NCI-H2196 treated with DMSO at 0.1 percent for 48 hours (cell line): ENCODE data around the gene PHLDA3.

Source experiments
- DNase-seq: peaks from one replicate; lab custom pipeline; 2025; ENCODE audit not compliant: unreplicated experiment; lab: John Stamatoyannopoulos, UW

PHLDA3 gene

DNA sequence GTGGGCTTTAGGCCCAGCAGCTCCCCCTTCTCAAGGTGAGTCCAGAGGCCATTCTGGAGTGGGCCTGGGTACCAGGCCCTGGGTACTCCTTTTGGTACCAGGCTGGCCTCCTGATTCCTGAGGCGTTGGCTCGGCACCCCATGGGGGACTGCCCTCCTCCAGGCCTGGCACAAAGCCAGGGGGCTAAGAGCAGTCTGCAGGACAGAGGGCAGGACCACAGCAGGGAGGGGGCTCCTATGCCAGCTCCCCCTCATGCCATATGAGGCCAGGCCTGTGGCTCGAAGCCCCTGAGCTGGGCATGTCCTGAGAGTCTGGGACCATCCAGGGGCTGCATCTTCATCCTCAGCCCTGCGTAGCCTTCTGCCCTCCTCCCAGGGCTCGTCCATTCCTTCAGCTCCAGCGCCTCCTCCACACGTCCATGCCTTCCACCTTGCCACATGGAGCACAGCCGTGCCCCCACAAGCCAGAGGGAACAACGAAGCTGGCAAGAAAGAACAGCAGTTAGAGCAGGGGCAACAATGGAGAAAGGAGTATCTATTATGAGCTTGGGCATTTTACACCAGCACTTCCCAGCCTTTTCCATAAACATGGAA, 3.2 kb downstream of the PHLDA3 start:
- DNase-seq, result no peak

DNA sequence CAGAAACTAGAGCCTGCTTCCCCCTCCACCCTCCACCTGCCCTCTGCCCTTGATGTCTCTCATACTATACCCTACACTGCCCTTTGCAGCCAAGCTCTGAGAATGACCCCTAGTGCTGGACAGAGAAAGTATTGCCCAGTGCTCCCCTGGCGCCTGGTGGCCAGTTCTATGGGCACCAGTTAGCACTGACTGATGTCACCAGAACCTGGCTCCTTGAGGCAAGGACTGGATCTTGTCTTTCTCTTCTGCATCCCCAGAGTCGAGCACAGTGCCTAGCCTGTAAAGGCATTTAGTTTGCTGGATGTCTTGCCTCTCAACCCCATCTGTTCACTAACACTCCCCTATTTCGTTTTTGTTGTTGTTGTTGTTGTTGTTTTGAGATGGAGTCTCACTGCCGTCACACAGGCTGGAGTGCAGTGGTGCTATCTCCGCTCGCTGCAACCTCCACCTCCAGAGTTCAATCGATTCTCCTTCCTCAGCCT, 5.9 kb downstream of the PHLDA3 start:
- DNase-seq, result no peak

DNA sequence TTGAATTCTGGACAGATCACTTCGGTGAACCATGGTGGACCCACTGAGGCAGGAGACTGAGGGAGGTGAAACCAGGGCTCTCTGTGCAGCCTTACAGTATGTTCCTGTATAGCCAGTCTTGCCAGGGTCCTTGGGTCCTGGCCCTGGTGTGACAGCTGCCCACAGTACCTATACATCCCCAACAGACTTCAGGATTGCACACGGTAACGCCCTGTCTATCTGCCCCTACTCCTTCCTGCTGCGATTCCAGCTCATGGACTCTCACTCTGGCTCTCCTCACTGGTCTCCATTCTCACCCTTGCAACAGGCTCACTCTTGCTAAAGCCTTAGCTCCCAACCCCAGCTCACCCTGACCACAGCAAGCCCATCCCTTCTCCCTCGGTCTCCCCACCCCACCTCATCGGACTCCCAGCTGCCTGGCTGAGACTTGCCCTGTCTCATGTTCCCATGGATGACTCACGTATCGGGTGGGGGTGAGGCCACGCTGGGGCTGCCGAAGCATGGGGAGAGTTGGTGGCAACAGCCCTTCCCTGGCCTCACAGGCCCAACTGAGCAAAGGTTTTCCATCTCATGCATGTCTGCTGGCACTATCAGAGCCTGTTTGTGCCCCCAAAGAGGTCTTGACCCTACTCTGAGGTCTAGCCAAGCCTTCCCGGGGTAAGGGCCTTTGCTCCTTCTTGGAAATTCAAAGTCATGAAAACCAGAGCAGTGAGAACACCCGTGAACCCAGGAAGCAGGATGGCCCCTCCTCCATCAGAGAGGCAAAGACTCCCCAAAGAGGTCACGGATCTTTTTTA, 7.1 kb downstream of the PHLDA3 start:
- no peak for DNase-seq

DNA sequence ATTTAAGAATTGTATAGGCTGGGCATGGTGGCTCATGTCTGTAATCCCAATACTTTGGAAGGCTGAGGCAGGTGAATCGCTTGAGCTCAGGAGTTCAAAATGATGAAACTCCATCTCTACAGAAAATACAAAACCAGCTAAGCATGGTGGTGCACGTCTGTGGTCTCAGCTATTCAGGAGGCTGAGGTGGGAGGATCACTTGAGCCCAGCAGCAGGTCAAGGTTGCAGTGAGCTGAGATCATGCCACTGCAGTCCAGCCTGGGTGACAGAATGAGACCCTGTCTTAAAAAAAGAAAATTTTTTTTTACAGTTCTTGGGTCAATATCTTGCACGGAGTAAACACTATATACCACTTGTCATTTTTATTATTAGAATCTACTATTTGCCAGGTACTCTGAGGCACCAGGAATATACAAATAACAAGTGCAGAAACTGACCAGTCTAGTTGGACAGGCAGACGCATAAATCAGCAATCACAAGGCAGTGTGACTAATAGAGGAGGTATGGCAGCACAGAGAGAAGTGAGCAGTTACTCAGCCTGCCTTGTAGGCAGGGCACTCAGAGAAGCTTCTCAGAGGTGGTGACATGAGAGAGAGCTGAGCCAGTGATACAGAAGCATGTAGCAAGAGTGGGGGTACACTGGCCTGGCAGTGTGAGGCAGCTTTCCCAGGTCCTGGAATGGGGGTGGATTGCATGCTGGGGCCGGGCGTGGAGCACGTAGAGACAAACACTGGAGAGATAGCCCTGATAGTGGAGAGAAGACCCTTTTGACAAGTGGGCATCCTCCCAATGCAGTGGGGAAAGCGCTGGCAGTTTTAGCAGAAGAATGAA, 8.0 kb downstream of the PHLDA3 start:
- DNase-seq, result no peak

DNA sequence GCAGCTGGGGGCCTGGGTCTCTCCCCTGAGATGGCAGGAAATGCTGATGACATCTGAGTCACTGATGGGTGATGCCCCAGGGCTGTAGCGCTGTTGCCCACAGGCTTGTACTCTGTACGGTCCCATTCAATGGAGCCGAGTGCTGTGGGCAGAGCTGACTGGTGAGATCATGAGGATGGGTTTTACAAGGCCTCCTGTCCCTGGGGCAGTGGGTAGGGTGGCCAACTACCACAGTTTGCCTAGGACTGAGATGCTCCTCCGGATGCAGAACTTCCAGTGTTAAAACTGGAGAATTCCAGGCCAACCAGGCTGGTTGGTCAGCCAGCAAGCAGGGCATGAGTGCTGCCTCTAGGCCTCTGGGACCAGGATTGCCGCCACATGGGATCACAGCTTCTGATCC, 9.2 kb downstream of the PHLDA3 start:
- no peak for DNase-seq

DNA sequence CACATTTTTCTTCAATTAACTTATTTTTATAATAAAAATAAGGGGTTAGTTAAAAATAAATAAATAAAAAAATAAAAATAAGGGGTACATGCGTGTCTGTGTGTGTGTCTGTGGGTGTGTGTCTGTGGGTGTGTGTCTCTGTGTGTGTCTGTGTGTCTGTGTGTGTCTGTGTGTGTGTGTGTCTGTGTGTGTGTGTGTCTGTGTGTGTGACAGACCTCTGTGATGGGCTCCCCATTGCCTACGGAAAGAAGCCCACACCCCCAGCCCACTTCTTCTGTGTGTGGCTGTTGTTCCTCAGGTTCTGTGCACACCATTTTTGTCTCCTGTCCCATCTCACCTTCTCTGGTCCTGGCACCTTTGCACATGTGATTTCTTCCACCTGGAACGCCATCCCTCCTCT, 9.9 kb downstream of the PHLDA3 start:
- no peak for DNase-seq

DNA sequence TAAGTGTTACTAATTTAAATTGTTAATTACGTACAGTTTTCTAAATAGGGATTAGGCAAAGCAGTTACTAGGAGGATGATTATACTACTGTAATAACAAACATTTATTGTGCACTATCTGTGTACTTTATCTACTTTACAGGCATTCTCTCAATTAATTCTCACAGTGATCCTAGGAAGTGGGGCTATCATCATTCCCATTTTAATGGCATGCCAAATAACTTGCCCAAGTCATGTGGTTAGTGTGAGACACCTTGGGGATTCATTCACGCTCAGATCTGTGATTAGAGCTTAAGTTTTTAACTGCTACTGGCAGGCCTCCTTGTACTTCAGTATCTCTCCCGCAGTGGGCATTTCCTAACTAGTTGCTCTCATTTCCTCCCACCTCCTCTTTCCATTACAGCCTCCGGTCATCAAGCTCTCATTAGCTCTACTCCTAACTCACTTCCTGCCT, 11.5 kb downstream of the PHLDA3 start:
- no peak for DNase-seq

DNA sequence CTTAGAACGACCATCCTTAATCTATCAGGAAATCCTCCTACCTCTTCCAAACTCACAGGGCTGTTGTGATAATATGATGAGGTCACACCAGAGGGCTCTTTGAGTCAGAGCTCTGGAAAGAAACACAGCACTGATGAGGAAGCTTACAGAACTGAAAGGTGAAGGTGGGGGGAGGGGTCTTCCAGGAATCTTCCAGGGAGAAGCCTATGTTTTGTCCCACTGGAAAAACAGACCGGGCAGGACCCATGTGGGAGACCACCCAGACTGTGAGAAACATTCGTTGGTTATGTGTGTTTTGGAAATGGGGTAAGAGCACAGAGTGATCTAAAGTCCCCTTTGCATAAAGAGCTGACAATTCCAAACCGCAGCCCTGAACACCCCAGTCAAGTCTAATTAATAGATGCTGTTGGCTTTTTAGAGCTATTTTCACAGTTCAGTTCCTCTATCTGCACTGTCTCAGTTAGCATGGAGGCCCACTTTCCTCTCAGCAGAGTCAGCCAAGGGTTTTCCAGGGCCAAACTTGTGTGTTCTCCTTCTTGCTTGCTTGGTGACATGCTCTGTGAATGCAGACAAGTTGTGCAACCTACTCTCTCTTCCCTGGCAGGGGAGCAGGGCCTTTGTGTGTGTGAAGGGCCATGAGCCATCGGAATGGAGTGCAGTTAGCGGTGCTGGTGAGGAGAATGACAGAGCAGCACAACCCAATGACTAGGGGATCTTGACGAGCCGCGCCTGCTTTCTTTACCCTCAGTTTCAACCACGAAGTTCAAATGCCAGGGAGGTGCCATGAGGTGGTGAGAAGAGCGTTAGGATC, 12.3 kb downstream of the PHLDA3 start:
- DNase-seq, result no peak

DNA sequence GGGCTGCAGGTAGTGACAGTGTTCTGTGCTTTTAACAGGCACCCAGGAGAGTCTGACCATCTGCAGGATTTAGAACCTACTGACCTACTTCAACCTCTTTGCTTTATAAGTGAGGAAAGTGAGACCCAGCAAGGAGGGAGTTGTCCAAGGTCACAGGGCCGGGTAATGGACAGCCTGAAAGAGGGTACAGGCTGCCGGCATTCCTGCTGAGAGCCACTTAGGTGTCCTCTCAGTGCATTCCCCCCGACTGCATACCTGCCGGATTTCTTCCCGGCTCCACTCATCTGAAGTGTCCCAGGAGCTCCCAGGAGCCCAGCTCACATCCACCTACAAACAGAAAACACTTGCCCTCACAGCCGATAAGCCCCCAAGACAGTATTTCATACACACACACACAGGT, 13.9 kb downstream of the PHLDA3 start:
- DNase-seq, result no peak

DNA sequence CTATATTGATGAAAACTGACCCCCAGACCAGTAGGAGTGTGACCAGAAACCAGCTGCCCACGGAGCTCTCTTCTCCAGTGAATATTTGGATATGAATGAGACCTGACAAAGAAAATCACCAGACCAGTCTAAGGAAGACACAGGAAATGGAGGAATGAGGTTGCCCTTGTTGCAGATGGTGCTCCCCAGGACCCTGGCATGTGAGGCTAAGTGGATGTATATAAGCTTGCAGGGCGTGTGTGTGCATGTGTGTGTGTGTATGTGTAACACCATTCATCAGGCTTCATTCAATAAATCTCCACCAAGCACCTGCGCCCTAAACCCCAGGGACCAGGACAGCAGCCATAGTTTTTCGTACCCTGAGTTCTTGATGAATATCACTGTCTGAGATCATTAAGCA, 14.4 kb downstream of the PHLDA3 start:
- DNase-seq, result no peak

DNA sequence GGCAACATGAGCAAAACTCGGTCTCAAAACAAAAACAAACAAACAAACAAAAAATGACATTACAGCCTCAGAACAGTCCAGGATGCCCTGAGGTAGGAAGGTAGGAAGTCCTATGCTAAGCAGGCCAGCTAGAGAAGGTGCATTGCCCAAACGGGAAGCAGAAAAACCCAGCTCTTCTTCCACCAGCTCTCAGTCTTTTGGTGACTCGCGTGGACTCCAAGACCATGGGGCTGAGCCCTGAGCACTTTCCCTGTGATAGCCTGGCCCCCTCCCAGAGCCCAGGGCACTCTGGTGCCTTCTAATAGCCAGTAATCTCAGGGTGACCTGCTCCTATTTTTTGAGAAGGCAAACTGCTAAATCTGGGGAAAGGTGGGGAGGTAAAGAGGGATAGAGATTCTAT, 16.1 kb downstream of the PHLDA3 start:
- DNase-seq, result no peak

DNA sequence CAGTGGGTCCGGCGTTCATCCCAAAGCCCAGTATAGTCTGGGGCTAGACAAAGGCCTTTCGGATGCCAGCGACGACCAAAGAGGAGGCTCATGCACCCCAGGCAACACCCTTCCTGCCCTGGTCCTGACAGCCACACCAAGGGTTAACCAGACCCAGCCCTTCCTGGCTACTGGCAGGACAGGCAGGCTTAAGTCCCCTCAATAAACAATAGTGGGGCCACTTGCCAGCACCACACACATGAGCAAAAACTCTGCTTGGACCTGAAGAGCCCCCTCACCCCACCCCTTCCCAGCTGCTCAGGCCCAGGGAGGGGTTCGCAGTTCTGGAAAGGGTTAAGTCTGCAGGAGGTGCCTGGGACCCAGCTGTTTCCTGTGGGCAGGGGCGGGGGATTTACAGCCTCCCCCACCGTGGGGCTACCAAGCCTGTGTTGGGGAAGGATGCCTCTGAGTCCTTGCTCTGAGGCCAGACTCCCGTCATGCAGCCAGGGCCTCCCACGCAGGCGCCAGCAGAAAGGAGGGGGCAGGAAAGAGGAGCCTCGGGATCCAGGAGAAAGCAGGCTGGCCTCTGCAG, 18.2 kb downstream of the PHLDA3 start:
- no peak for DNase-seq

DNA sequence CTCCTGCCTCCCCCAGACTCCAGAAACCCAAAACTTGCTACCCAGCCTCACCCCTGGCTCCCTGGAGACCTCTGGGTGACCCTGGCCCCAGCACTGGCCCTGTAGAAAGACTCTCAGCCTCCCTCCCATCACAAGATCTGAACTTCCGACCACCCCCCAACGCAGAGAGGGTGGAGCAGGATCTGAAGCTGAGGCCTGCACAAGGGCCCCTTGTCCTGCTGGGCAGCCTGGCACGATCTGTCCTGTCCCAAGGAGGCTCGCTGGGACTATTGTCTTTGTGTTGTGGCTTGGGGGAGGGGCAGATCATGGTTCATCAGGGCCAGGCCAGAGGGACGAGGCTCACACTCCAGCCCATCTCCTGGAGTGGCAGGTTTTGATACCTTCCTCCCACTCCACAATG, 20.0 kb downstream of the PHLDA3 start:
- no peak for DNase-seq

DNA sequence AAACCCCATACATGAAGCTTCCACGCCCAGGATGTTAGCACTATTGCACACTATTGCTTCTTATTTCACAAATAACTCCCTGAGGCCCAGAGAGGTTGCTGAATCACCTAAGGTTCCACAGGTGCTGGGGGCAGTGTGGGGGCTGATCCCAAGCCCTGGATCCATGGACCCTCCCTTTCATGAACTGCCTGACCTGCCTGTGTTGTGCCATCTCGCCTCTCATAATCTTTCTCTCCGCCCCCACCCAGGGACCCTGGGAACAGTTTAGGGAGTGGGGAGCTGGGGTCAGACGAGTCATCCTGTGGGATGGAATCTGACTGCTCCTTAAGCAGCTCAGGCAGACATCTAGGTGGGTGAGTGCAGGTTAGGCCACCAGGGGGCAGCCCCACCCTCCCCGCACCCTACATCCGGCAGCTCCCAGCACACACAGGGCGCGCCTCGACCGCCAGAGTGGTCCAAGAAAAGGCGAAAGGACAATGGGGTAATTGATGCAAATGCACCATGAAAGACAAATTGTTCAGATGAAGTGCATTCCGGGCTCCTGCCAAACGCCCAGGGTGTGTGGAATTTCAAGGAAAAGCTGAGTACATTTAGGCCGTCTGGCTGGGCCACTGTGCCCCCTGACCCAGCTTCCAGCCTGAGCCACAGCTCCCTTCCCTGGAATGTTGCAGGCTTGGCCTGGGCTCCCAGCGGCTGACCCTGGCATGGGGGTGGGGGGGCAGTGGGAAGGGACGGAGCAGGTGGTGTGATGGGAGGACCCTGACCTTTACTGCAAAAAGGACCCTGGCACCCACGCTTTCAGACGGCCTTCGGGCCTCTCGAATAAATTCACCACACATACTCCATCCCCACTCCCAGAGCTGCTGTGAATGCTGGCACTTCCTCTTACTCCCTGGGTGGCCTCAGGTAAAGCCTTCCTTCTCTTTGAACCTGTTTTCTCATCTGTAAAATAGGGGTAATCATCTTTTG, 20.8 kb downstream of the PHLDA3 start:
- no peak for DNase-seq

DNA sequence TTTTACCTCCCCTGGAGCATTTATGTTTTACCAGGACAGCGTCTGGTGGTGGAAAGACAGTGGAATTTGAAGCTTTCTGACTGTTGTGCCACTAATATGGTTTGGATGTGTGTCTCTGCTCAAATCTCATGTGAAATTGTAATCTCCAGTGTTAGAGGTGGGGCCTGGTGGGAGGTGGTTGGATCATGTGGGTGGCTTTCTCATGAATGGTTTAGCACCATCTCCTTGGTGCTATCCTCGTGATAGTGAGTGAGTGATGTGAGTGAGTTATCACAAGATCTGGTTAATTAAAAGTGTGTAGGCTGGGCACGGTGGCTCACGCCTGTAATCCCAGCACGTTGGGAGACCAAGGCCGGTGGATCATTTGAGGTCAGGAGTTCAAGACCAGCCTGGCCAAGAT, 23.7 kb downstream of the PHLDA3 start:
- no peak for DNase-seq

DNA sequence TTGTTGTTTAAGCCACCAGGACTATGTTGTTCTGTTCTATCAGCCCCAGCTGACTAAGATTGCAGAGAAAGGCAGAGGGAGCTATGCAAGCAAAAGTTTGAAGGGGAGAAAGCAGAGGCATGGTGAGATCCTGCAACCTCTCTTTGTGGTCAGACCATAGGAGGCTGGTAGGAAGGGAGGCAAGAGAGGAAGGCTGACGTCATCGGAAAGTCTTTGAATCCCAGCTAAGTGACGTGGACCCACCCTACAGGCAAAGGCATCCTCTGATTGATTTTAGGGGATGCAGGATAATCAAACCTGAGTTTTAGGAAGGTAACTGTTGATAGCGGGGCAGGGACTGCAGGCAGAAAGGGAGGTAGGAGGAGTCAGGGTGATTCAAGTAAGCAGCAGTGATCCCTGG, 24.2 kb downstream of the PHLDA3 start:
- no peak for DNase-seq

DNA sequence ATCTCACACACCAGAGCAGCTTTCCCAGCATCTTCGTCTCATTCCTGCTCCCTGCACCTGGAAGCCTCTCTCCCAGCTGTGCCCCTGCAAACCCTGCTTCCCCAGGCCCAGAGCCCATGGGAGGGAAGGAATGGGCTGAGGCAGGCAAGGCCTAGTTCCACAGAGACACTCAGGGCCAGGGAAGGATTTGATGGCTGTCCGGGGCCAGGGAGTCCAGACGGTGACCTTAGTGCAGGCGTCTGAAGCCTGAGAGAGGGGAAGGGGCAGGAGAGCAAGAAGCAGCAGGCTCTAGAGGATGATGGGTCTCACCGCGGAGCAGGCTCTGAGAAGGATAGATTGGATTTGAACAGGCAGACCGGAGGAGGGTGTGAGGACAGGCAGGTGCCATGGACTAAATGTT, 25.2 kb downstream of the PHLDA3 start:
- no peak for DNase-seq

DNA sequence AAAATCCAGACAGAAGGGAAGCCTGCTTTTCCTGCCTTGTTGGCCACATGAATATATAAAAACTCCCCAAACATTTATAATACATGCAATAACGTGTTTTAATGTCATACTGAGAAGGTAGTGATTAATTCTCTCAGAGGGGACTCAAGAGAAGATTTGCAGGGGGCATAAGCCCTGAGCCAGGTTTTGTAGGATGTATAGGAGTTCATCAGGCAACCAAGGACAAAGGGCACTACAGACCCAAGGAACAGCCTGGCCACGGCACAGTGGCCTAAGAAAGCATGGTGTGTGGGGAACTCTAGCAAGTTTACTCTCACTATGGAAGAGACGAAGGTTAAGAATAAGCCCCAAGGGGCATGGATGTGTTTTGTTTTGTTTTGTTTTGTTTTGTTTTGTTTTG, 32.0 kb downstream of the PHLDA3 start:
- DNase-seq, result no peak

DNA sequence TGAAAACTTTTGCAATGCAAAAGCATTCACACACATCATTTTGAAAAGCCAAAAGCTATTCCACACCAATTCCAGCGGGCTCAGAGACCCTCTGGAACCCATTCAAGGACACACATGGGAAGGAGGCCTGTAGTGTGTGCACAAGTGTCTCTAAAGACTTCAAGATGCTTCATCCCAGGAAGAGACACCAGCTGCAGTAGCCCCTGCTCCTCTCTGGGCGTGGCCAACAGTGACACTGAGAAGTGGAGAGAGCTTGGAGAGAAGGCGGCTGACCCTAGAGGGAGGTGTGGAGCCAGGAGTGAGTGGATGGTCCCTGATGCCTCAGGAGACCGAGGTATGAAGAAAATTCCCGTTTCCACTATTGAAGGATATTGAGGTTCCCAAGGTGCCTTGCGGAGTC, 32.6 kb downstream of the PHLDA3 start:
- DNase-seq, result no peak

DNA sequence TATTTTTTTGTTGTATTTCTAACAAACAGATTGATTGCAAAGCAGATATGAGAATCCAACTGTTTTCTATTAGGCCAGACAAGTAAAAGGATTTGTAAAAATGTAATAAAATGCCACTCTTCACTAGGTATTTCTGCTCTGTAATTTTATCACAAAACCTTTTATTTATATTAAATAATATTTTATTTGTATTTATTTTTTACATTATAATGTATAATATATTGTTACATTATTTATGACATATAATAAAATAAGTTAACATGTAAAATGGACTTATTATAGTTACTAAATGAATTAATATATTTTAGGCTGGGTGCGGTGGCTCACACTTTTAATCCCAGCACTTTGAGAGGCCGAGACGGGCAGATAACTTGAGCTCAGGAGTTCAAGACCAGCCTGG, 34.7 kb downstream of the PHLDA3 start:
- DNase-seq, result no peak
